Measurements from ENCODE around the gene CRYGS. TPM values are rescaled to one million over a fixed set of nuclear protein-coding genes. Genes with fewer than 3 reads are reported as not detected.

The CRYGS gene
- polyA plus RNA-seq, 2 donors = 1.4 to 5.0 TPM

Other genes with a start within 250 kb of the CRYGS start
- gene DGKG, start 182.1 kb downstream of the CRYGS start, polyA plus RNA-seq = 1 to 10 TPM in 1 of 2 donors, under 1 TPM in 1; 0.88 to 1.6 TPM
- gene TBCCD1, start 23.0 kb upstream of the CRYGS start, polyA plus RNA-seq = 1 to 10 TPM; 2.7 to 4.4 TPM
- gene DNAJB11, start 26.3 kb upstream of the CRYGS start, polyA plus RNA-seq = 10 to 100 TPM; 30.7 to 43.4 TPM
- gene AHSG, start 68.7 kb upstream of the CRYGS start, polyA plus RNA-seq = under 1 TPM; 0.06 TPM
- gene FETUB, start 96.0 kb upstream of the CRYGS start, polyA plus RNA-seq = 1 to 10 TPM; 3.3 to 5.0 TPM
- under 1 TPM in 1 of 2 donors, not detected in 1; 0.05 TPM for gene HRG, start 121.6 kb upstream of the CRYGS start, polyA plus RNA-seq
- gene KNG1, start 173.0 kb upstream of the CRYGS start, polyA plus RNA-seq = not detected
- 100 to 1,000 TPM; 184 to 241 TPM for gene EIF4A2, start 239.2 kb upstream of the CRYGS start, polyA plus RNA-seq

Measured in esophagus (tissue), 2 donors.